ENCODE measurements around the gene NECAB3.

The NECAB3 gene

DNA sequence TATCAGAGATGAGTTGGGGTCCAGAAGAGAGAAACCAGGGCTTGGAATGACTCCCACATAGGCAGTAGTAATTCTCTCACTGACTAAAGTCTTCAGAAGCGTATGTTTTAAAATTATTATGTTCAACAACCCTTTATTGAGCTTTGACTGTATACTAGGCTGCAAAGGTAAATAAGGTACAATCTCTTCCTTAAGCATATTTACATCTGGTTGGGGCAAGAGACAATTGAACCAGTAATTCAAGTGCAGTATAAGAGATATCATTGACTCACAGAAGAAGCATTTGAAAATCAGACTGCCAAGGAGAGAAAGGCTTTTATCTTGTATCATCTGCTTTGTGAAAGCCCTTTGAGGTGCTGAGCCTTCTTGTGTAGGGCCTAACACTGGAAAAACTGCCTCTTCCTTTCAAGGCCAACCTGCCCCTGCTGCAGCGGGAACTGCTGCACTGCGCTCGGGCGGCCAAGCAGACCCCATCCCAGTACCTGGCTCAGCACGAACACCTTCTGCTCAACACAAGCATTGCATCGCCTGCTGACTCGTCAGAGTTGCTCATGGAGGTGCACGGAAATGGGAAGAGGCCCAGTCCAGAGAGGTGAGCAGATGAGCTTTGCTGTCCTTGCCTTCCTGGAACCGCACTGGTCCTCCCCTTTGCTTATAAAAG, 51.4 kb downstream of the NECAB3 start:
- TF ChIP-seq, protein P1, sequence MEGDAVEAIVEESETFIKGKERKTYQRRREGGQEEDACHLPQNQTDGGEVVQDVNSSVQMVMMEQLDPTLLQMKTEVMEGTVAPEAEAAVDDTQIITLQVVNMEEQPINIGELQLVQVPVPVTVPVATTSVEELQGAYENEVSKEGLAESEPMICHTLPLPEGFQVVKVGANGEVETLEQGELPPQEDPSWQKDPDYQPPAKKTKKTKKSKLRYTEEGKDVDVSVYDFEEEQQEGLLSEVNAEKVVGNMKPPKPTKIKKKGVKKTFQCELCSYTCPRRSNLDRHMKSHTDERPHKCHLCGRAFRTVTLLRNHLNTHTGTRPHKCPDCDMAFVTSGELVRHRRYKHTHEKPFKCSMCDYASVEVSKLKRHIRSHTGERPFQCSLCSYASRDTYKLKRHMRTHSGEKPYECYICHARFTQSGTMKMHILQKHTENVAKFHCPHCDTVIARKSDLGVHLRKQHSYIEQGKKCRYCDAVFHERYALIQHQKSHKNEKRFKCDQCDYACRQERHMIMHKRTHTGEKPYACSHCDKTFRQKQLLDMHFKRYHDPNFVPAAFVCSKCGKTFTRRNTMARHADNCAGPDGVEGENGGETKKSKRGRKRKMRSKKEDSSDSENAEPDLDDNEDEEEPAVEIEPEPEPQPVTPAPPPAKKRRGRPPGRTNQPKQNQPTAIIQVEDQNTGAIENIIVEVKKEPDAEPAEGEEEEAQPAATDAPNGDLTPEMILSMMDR (IDR thresholded peaks at IDR 0.05; ENCODE audit: low read length), result no peak
- TF ChIP-seq EZH2 (IDR thresholded peaks at IDR 0.05; ENCODE audit: borderline replicate concordance, low read length), result no peak
- no peaks in the 10 kb centered on the region for H3K27me3 ChIP-seq (ENCODE audit: insufficient read depth, low read length)
- no peaks in the 10 kb centered on the region for H4K20me1 ChIP-seq (ENCODE audit: insufficient read depth, low read length)
- no peak overlapping the region for H3K27ac ChIP-seq (ENCODE audit: low read depth, low read length, poor library complexity, severe bottlenecking)
- H3K4me2 ChIP-seq (ENCODE audit: low read length), result no peak overlapping the region
- H3K4me1 ChIP-seq (ENCODE audit: insufficient read depth, low read length, severe bottlenecking), result no peaks in the 10 kb centered on the region
- no peaks in the 10 kb centered on the region for H3K9me3 ChIP-seq (ENCODE audit: low read length)
- no peak overlapping the region for H3K4me3 ChIP-seq (ENCODE audit: low read depth, low read length, poor library complexity, severe bottlenecking)
- H3K36me3 ChIP-seq (ENCODE audit: insufficient read depth, low read length), result peaks cover 45% of the 10 kb centered on the region
- H3F3A ChIP-seq (ENCODE audit: insufficient read depth, low read length), result no peaks in the 10 kb centered on the region
- no peaks in the 10 kb centered on the region for H3K79me2 ChIP-seq (ENCODE audit: insufficient read depth, low read length)
- H3K9ac ChIP-seq (ENCODE audit: low read length), result no peak overlapping the region
- no peaks in the 10 kb centered on the region for H3K9me2 ChIP-seq (ENCODE audit: low read depth, low read length)
- H2AFZ ChIP-seq (ENCODE audit: low read length), result no peak overlapping the region

- Histone ChIP-seq H3K9me3 (ENCODE audit: low read length) (no peaks in the 10 kb centered on the region), H3F3A (ENCODE audit: insufficient read depth, low read length) (no peaks in the 10 kb centered on the region), H3K4me2 (ENCODE audit: low read length) (no peak overlapping the region), H3K4me1 (ENCODE audit: insufficient read depth, low read length, severe bottlenecking) (no peaks in the 10 kb centered on the region), H3K27me3 (ENCODE audit: insufficient read depth, low read length) (no peaks in the 10 kb centered on the region), H3K36me3 (ENCODE audit: insufficient read depth, low read length) (peaks cover 35% of the 10 kb centered on the region), H4K20me1 (ENCODE audit: insufficient read depth, low read length) (no peaks in the 10 kb centered on the region), H3K27ac (ENCODE audit: low read depth, low read length, poor library complexity, severe bottlenecking) (no peak overlapping the region), H2AFZ (ENCODE audit: low read length) (no peak overlapping the region), H3K9ac (ENCODE audit: low read length) (no peak overlapping the region), H3K79me2 (ENCODE audit: insufficient read depth, low read length) (no peaks in the 10 kb centered on the region), H3K9me2 (ENCODE audit: low read depth, low read length) (no peaks in the 10 kb centered on the region), H3K4me3 (ENCODE audit: low read depth, low read length, poor library complexity, severe bottlenecking) (no peak overlapping the region)
- no peak for TF ChIP-seq EZH2 (IDR thresholded peaks at IDR 0.05; ENCODE audit: borderline replicate concordance, low read length)
- TF ChIP-seq, protein P1 (IDR thresholded peaks at IDR 0.05; ENCODE audit: low read length), result no peak
Observed at GRCh38 chr20:33621717-33622400, 52.4 kb downstream of the NECAB3 start.

DNA sequence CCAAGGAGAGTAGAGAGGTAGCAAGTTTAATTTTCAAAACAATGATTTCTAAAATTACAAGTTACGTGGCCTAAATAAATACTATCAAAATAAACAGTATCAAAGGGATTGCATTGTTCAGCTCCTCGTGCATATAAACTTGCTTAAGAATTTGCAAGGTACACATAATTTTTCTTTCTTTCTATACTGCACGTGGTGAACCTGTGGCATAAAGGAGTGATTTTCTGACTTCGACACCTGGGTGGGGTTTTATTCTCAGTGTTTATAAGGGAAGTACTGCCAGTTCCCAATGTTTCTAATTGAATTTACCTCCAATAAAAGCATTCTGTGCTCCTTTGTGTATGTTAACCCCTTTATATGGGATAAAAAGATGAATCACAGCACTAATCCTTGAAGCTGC, 62.2 kb downstream of the NECAB3 start:
- TF ChIP-seq, protein P1 (IDR thresholded peaks at IDR 0.05; ENCODE audit: low read length), result no peak
- TF ChIP-seq EZH2 (IDR thresholded peaks at IDR 0.05; ENCODE audit: borderline replicate concordance, low read length), result no peak
- H3F3A ChIP-seq (ENCODE audit: insufficient read depth, low read length), result no peaks in the 10 kb centered on the region
- H3K4me3 ChIP-seq (ENCODE audit: low read depth, low read length, poor library complexity, severe bottlenecking), result no peak overlapping the region
- no peaks in the 10 kb centered on the region for H3K27me3 ChIP-seq (ENCODE audit: insufficient read depth, low read length)
- H4K20me1 ChIP-seq (ENCODE audit: insufficient read depth, low read length), result no peaks in the 10 kb centered on the region
- no peaks in the 10 kb centered on the region for H3K79me2 ChIP-seq (ENCODE audit: insufficient read depth, low read length)
- no peaks in the 10 kb centered on the region for H3K9me3 ChIP-seq (ENCODE audit: low read length)
- H3K9me2 ChIP-seq (ENCODE audit: low read depth, low read length), result no peaks in the 10 kb centered on the region
- no peak overlapping the region for H2AFZ ChIP-seq (ENCODE audit: low read length)
- peaks cover 42% of the 10 kb centered on the region for H3K36me3 ChIP-seq (ENCODE audit: insufficient read depth, low read length)
- H3K4me2 ChIP-seq (ENCODE audit: low read length), result no peak overlapping the region
- H3K4me1 ChIP-seq (ENCODE audit: insufficient read depth, low read length, severe bottlenecking), result peaks cover 33% of the 10 kb centered on the region
- no peak overlapping the region for H3K9ac ChIP-seq (ENCODE audit: low read length)
- H3K27ac ChIP-seq (ENCODE audit: low read depth, low read length, poor library complexity, severe bottlenecking), result no peak overlapping the region
